Stomach (tissue), 4 donors: Measurements from ENCODE around the gene ZBTB46.

ENCODE experiments used
- CTCF ChIP-seq, 7 experiments: fragments of 450-650 bp in 4 of 7; fragments of 200-600 bp in 3 of 7; sonication (generic) in 3 of 7; IDR thresholded peaks; one replicate each; pipeline ENCODE4 v1.5.1; 2016 to 2019; ENCODE audit warnings: antibody characterized with exemption in 7 of 7, control low read depth in 2 of 7, mild to moderate bottlenecking in 1 of 7
- POLR2AphosphoS5 ChIP-seq, 3 donors: sonication (generic); formaldehyde crosslinking; IDR thresholded peaks; one replicate each; pipeline ENCODE4 v1.6.1; 2016; ENCODE audit warnings: antibody characterized with exemption in 3 of 3

GRCh38 chr20:63733579-63734081 lies 97.4 kb downstream of the ZBTB46 start:
- TF ChIP-seq POLR2AphosphoS5 (IDR thresholded peaks at IDR 0.05) (no peak), CTCF (IDR thresholded peaks at IDR 0.05) (no peak)
